LNCaP clone FGC (cell line): ENCODE measurements around the gene METTL26.
"Not testable (repeated sequence)": the region's sequence is repeated elsewhere in the genome, so short reads cannot be mapped to it uniquely, and the experiment has no call there.

ENCODE experiments used
- DNase-seq: peaks from one replicate; pipeline ENCODE4 v3.0.0-alpha.2; 2011; ENCODE audit warnings: low read depth
- H3K4me3 ChIP-seq: 2 replicates; pipeline ENCODE4 v1.5.1; 2011; ENCODE audit warnings: mild to moderate bottlenecking, low read depth, low read length, control low read depth
- CTCF ChIP-seq: IDR thresholded peaks from 2 replicates; pipeline ENCODE4 v1.5.1; 2012; ENCODE audit warnings: mild to moderate bottlenecking; ENCODE audit not compliant: control insufficient read depth, insufficient read depth; ENCODE audit errors: extremely low read depth

The METTL26 gene

GRCh38 chr16:598823-599739 lies 37.0 kb downstream of the METTL26 start:
- no peak overlapping the region for H3K4me3 ChIP-seq
- TF ChIP-seq CTCF = no peak
- DNase-seq = no peak

DNA sequence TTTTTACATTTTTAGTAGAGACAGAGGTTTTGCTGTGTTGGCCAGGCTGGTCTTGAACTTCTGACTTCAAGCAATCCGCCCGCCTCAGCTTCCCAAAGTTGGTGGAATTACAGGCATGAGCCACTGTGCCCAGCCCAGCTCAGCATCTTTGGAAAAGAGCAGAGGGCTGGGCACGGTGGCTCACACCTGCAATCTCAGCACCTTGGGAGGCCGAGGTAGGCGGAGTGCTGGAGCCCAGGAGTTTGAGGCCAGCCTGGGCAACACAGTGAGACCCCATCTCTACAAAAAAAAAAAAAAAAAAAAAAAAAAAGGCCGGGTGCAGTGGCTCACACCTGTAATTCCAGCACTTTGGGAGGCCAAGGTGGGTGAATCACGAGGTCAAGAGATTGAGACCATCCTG lies 38.5 kb downstream of the METTL26 start:
- H3K4me3 ChIP-seq, DNase-seq: not testable (repeated sequence)

GRCh38 chr16:596736-597060 lies 39.4 kb downstream of the METTL26 start:
- DNase-seq = no peak
- TF ChIP-seq CTCF = no peak
- no peak overlapping the region for H3K4me3 ChIP-seq

DNA sequence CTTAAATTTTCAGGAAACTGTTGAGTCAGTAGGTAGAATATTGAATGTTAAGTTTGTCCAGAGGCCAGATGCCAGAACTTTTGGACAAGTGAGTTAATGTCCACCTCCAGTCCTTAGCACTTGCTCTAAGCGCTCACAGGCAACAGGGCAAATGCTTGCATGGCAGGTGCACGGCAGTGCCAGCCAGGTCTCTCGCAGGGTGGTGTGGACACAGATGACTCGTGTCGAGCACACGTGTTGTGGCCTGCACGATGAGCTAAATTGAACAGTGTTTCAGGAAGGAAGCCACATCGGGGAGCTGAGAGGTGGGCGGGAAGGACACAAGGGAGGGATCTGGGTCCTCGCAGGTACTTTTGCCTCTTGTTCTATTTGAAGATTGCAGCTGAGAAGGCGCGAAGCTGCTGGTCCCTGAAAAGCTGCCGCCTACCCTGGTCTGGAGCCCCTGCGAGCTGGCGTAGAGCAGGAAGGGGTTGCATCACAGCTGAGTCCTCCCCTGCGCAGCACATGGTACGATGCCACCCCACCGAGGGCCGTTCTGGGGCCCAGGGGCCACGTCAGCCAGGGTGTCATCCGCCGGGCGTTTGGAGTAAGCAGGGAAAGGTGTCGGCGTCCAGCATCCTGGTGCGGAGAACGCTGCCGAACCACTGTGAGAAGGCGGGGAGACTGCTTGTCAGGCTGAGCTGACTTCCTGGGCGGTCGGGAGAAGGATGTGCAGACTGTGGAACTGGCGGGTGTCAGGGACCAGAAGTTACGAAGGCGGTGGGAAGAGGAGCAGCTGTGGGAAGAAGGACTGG lies 40.0 kb downstream of the METTL26 start:
- H3K4me3 ChIP-seq = no peak overlapping the region
- DNase-seq = no peak
- TF ChIP-seq CTCF = no peak

GRCh38 chr16:595094-595528 lies 41.0 kb downstream of the METTL26 start:
- DNase-seq = no peak
- TF ChIP-seq CTCF = no peak
- H3K4me3 ChIP-seq = no peak overlapping the region

GRCh38 chr16:593807-594206 lies 42.3 kb downstream of the METTL26 start:
- no peak for DNase-seq
- no peak for TF ChIP-seq CTCF
- H3K4me3 ChIP-seq = no peak overlapping the region; the same call in 1 of the 2 replicates

DNA sequence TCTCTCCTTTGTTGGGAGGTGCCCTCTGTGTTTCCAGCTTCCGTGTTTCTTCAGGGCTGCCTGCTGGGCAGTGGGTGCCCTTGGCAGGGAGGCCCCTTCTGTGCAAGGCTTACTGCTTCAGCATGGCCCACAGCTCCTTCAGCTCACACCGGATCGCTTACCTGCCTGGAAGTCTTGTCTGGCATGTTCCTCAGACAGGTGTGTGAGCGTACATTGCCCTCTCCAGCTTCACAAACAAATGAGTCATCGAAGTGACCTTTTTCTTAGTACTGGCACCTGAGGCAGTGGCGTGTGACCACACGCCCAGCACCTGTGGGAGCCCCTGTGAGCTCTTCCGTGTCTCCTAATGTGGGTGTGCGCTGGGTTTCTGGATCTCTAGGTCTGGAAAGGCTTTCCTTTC lies 42.7 kb downstream of the METTL26 start:
- no peak for TF ChIP-seq CTCF
- H3K4me3 ChIP-seq = peak overlapping the region; percentile 41
- DNase-seq = peak; percentile 94
